Measurements from ENCODE around the gene NAP1L5.

The NAP1L5 gene

GRCh38 chr4:88659055-88659889, 38.4 kb downstream of the NAP1L5 start:
- DNase-seq: peak; percentile 18 to 35

GRCh38 chr4:88655226-88655625, 42.4 kb downstream of the NAP1L5 start:
- DNase-seq: no peak

DNA sequence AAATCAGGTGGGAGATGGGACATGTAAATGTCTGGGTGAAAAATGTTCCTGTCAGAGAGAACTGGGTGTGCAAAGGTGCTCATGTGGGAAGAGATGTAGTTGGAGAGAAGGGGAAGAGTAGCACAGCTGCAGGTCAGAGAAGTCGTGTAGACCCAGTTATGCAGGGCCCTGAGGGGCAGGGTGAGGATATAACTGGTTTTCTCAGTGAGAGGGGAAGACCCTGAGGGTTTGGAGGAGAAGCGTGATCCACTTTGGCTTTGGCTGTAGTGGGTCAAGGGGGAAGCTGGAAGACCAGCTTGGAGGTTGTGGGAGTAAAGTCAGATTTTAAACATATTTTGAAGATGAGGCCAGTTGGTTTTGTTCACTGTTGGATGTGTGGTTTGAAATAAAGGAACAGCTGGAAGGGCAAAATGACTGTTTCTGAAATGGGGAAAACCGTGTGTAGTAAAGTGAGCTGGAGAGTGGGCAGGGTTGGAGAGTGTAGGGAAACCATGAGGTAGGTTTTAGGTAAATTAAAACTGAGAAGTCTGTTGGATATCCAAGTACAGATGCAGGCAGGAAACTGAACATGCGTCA, 44.2 kb downstream of the NAP1L5 start:
- DNase-seq: no peak

DNA sequence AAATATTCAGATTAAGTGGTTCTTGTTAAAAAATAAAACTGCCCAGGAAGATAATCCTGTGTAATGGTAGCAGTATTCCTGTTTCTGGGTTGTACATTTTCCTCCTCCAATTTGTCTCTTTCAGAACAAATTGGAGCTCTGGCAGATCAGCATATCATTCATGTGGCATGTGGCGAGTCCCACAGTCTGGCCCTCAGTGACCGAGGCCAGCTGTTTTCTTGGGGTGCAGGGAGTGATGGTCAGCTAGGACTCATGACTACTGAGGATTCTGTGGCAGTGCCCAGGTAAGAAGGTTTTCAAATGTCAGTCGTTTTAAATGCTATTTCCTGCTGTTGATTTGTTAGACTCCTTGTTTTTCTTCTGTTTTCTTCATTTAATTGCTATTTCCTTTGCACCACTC, 47.9 kb downstream of the NAP1L5 start:
- no peak for DNase-seq

DNA sequence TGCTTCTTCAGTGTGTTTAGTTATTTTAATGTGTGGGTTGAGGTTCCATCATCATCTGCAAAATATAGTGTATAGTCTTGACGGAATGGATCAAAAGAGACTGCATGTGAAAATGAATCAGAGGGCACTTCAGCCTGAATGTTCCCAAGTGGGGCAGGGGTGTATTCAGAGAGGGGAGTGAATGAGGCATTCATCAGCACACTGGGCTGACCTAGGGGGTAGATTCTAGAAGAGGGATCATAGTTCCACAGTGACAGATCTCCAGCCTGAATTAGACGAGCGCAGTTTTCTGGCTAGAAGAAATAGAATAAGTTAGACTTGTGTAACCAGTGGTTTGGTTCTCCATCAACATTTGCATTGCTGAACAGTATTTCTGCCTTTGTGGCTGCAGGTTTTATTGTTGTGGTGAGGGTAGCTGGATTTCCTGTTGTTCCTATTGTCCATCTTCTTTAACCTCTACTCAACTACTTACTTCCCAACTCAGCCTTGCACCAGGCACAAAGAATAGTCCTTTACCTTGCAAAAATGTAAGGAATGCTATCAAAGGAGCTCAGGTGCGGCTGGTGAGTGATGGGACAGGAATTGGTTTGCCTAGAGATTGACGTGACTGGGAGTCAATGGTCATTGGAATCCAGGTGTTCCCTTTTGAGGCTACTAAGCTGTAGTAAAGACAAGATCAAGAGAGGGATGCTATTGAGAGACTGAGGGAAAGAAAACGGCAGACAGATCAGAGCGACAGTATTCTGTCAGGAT, 50.9 kb downstream of the NAP1L5 start:
- DNase-seq: no peak

DNA sequence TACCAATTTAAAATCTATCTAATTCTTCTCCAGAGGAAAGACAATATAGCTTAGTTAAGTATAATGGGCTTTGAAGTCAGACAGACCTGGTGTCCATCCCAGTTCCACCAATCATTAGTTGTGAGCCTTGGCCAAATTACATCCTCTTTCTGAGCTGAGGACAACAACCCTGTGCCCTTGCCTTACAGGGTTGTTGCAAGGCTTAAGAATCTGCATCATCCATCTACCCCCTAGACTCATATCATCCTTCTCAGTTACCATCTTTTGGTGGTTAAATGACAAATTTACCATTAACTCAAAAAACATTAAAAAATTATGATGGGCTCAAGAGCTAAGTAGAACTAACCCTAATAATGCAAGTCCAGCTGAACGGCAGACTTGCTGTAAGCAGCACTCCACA, 51.6 kb downstream of the NAP1L5 start:
- no peak for DNase-seq

Data from activated CD4-positive, alpha-beta T cell treated with anti-CD3 and anti-CD28 coated beads, Interleukin-2, amount 50 U/mL, for 4 hours (primary cell).